HepG2 (cell line): Measurements from ENCODE around the gene TIMM17A. TPM values are rescaled to one million over a fixed set of nuclear protein-coding genes. Genes with fewer than 3 reads are reported as not detected.
A peak's percentile ranks its signal among the peaks of the same experiment; 100 is the strongest.

Experiments
- GATAD2A ChIP-seq: IDR thresholded peaks from 2 replicates; pipeline ENCODE4 v1.6.1; 2016
- GFI1 ChIP-seq: sonication (generic); formaldehyde crosslinking; IDR thresholded peaks from 2 replicates; pipeline ENCODE4 v1.5.0; 2020; ENCODE audit warnings: missing genetic modification reagents, mild to moderate bottlenecking, borderline replicate concordance
- NR2F6 ChIP-seq, 2 experiments: IDR thresholded peaks; 2 replicates each; pipeline ENCODE4 v1.6.1; 2016; ENCODE audit warnings: antibody characterized with exemption in 1 of 2, mild to moderate bottlenecking in 1 of 2
- PHF20 ChIP-seq: sonication (generic); formaldehyde crosslinking; IDR thresholded peaks from 2 replicates; pipeline ENCODE4 v1.5.0; 2020; ENCODE audit warnings: mild to moderate bottlenecking, missing genetic modification reagents
- PHF8 ChIP-seq: sonication (generic); formaldehyde crosslinking; IDR thresholded peaks from 2 replicates; pipeline ENCODE4 v1.5.0; 2020; ENCODE audit warnings: missing genetic modification reagents
- TBX2 ChIP-seq: sonication (generic); formaldehyde crosslinking; IDR thresholded peaks from 2 replicates; pipeline ENCODE4 v1.5.0; 2020; ENCODE audit warnings: missing genetic modification reagents, mild to moderate bottlenecking, borderline replicate concordance
- TEAD3 ChIP-seq: optimal IDR thresholded peaks from 2 replicates; pipeline ENCODE3; 2016; ENCODE audit warnings: borderline replicate concordance
- XRCC5 ChIP-seq: fragments of 200-400 bp; formaldehyde crosslinking; optimal IDR thresholded peaks from 2 replicates; pipeline ENCODE3; 2017; ENCODE audit warnings: mild to moderate bottlenecking, low read length
- ZFX ChIP-seq: sonication (generic); formaldehyde crosslinking; IDR thresholded peaks from 2 replicates; pipeline ENCODE4 v1.4.0; 2020; ENCODE audit warnings: mild to moderate bottlenecking, low read depth, missing genetic modification reagents, moderate library complexity
- ZFY ChIP-seq: sonication (generic); formaldehyde crosslinking; IDR thresholded peaks from 2 replicates; pipeline ENCODE4 v1.4.0; 2020; ENCODE audit warnings: missing genetic modification reagents
- ZNF615 ChIP-seq: sonication (generic); formaldehyde crosslinking; IDR thresholded peaks from 2 replicates; pipeline ENCODE4 v1.5.0; 2020; ENCODE audit warnings: mild to moderate bottlenecking, missing genetic modification reagents, borderline replicate concordance
- ZNF619 ChIP-seq: sonication (generic); formaldehyde crosslinking; IDR thresholded peaks from 2 replicates; pipeline ENCODE4 v1.4.0; 2020; ENCODE audit warnings: mild to moderate bottlenecking, missing genetic modification reagents
- ZNF788 ChIP-seq: sonication (generic); formaldehyde crosslinking; IDR thresholded peaks from 2 replicates; pipeline ENCODE4 v1.5.0; 2020; ENCODE audit warnings: mild to moderate bottlenecking, missing genetic modification reagents, borderline replicate concordance
- polyA plus RNA-seq, 8 experiments: library from polyadenylated mRNA; depleted of rRNA in 3 of 8; stranded (reverse) in 7 of 8; unstranded in 1 of 8; fragments of >200 nt; fragmentation: Illumina TruSeq in 4 of 8; extraction: Trizol in 4 of 8; gene quantifications; 2 replicates each; pipeline versions ENCODE4 v1.2.1 to v1.2.3, GENCODE V29; 2011 to 2016; ENCODE audit warnings: low read depth in 4 of 8, missing spikeins in 1 of 8, mixed read lengths in 1 of 8; ENCODE audit not compliant: insufficient read depth in 1 of 8
- total RNA-seq, 5 experiments: library from RNA; depleted of rRNA; stranded (reverse); fragments of >200 nt; fragmentation: Illumina TruSeq; extraction: Trizol; gene quantifications; 2 replicates each; pipeline ENCODE4 v1.2.3, GENCODE V29; 2016; ENCODE audit warnings: low read depth in 1 of 5
- TF ChIP-seq, protein P1 (sequence below): sonication (generic); formaldehyde crosslinking; IDR thresholded peaks from 2 replicates; pipeline ENCODE4 v1.4.0; 2020; ENCODE audit warnings: mild to moderate bottlenecking, missing genetic modification reagents
- TF ChIP-seq, protein P2 (sequence below): sonication (generic); formaldehyde crosslinking; IDR thresholded peaks from 2 replicates; pipeline ENCODE4 v1.5.0; 2020; ENCODE audit warnings: missing genetic modification reagents
- TF ChIP-seq, protein P3 (sequence below): sonication (generic); formaldehyde crosslinking; IDR thresholded peaks from 2 replicates; pipeline ENCODE4 v1.5.0; 2020; ENCODE audit warnings: mild to moderate bottlenecking, missing genetic modification reagents, borderline replicate concordance
- TF ChIP-seq, protein P4 (sequence below): IDR thresholded peaks from 2 replicates; pipeline ENCODE4 v1.6.1; 2016; ENCODE audit warnings: missing compliant biosample characterization, missing genetic modification reagents, borderline replicate concordance

Gene TIMM17A
- total and polyA plus RNA-seq, 2 of the 13 experiments (the other 11 are each of a cell fraction or from before 2014, with no cell fraction given), result 50.8 to 97.8 TPM

DNA sequence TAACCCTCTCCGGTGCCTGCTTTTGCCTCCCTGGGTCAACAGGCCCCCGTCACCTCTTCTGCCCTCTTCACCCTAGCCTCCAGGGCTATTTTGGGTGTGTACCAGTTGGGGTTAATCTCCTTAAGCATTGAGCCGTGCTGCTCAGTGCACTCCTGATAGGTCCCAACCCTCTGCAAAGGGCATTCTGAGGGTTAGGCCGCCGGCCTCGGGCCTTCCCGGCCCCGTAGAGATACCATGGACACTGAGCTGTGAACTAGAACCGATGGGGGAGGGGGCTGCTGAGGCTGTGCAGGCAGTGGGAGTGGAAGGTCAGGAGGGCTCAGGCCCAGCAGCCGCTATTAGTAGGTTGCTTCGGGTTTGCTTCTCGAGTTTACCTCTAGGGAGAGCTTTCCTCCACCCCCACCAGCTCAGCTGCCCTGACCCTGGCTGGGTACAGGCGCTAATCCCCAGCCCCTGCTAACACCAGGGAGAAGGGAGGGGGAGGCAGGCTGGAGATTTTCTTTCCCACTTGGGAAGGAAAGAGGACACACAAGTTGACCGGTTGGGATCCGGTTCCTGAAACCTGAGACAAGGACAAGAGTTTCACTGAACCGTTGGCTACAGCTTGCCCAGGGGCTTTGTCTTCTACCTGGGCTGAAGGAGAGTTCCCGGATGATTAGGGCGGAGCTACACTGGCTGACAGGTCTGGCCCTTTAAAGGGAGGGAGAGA is 13.7 kb upstream of the TIMM17A start (continued):
- TF ChIP-seq, protein P1, sequence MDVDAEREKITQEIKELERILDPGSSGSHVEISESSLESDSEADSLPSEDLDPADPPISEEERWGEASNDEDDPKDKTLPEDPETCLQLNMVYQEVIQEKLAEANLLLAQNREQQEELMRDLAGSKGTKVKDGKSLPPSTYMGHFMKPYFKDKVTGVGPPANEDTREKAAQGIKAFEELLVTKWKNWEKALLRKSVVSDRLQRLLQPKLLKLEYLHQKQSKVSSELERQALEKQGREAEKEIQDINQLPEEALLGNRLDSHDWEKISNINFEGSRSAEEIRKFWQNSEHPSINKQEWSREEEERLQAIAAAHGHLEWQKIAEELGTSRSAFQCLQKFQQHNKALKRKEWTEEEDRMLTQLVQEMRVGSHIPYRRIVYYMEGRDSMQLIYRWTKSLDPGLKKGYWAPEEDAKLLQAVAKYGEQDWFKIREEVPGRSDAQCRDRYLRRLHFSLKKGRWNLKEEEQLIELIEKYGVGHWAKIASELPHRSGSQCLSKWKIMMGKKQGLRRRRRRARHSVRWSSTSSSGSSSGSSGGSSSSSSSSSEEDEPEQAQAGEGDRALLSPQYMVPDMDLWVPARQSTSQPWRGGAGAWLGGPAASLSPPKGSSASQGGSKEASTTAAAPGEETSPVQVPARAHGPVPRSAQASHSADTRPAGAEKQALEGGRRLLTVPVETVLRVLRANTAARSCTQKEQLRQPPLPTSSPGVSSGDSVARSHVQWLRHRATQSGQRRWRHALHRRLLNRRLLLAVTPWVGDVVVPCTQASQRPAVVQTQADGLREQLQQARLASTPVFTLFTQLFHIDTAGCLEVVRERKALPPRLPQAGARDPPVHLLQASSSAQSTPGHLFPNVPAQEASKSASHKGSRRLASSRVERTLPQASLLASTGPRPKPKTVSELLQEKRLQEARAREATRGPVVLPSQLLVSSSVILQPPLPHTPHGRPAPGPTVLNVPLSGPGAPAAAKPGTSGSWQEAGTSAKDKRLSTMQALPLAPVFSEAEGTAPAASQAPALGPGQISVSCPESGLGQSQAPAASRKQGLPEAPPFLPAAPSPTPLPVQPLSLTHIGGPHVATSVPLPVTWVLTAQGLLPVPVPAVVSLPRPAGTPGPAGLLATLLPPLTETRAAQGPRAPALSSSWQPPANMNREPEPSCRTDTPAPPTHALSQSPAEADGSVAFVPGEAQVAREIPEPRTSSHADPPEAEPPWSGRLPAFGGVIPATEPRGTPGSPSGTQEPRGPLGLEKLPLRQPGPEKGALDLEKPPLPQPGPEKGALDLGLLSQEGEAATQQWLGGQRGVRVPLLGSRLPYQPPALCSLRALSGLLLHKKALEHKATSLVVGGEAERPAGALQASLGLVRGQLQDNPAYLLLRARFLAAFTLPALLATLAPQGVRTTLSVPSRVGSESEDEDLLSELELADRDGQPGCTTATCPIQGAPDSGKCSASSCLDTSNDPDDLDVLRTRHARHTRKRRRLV, result no peak
- TF ChIP-seq ZNF615 (CRISPR knock-in tag) (peak; percentile 70; the same call in 1 of the 2 replicates), PHF8 (CRISPR knock-in tag) (peak; percentile 68), TEAD3 (peak; percentile 25), PHF20 (peak; percentile 37; the same call in 1 of the 2 replicates), XRCC5 (peak; percentile 44), ZFX (CRISPR knock-in tag) (peak; percentile 84), GATAD2A (peak; percentile 39; the same call in 1 of the 2 replicates), ZFY (CRISPR knock-in tag) (peak; percentile 58; the same call in 1 of the 2 replicates), NR2F6 (IDR thresholded peaks at IDR 0.05) (no peak), NR2F6 (CRISPR knock-in tag; IDR thresholded peaks at IDR 0.05) (peak; percentile 25; the same call in 1 of the 2 replicates), GFI1 (CRISPR knock-in tag) (peak; percentile 68; the same call in 1 of the 2 replicates), TBX2 (0 out of 2 replicates have a peak, but pooled peaks have one; percentile 15), ZNF788 (CRISPR knock-in tag) (no peak; the same call in 1 of the 2 replicates), ZNF619 (CRISPR knock-in tag) (0 out of 2 replicates have a peak, but pooled peaks have one; percentile 33)
- TF ChIP-seq, protein P2, sequence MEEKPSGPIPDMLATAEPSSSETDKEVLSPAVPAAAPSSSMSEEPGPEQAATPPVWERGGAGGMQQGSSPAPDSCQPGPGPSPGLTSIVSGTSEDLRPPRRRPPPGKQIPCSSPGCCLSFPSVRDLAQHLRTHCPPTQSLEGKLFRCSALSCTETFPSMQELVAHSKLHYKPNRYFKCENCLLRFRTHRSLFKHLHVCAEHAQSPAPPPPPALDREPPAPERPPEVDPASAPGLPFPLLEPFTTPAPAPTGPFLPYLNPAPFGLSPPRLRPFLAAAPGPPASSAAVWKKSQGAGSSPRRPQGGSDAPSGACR (CRISPR knock-in tag), result no peak
- TF ChIP-seq, protein P3, sequence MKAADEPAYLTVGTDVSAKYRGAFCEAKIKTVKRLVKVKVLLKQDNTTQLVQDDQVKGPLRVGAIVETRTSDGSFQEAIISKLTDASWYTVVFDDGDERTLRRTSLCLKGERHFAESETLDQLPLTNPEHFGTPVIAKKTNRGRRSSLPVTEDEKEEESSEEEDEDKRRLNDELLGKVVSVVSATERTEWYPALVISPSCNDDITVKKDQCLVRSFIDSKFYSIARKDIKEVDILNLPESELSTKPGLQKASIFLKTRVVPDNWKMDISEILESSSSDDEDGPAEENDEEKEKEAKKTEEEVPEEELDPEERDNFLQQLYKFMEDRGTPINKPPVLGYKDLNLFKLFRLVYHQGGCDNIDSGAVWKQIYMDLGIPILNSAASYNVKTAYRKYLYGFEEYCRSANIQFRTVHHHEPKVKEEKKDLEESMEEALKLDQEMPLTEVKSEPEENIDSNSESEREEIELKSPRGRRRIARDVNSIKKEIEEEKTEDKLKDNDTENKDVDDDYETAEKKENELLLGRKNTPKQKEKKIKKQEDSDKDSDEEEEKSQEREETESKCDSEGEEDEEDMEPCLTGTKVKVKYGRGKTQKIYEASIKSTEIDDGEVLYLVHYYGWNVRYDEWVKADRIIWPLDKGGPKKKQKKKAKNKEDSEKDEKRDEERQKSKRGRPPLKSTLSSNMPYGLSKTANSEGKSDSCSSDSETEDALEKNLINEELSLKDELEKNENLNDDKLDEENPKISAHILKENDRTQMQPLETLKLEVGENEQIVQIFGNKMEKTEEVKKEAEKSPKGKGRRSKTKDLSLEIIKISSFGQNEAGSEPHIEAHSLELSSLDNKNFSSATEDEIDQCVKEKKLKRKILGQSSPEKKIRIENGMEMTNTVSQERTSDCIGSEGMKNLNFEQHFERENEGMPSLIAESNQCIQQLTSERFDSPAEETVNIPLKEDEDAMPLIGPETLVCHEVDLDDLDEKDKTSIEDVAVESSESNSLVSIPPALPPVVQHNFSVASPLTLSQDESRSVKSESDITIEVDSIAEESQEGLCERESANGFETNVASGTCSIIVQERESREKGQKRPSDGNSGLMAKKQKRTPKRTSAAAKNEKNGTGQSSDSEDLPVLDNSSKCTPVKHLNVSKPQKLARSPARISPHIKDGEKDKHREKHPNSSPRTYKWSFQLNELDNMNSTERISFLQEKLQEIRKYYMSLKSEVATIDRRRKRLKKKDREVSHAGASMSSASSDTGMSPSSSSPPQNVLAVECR (CRISPR knock-in tag), result peak; percentile 58; the same call in 1 of the 2 replicates
- TF ChIP-seq, protein P4, sequence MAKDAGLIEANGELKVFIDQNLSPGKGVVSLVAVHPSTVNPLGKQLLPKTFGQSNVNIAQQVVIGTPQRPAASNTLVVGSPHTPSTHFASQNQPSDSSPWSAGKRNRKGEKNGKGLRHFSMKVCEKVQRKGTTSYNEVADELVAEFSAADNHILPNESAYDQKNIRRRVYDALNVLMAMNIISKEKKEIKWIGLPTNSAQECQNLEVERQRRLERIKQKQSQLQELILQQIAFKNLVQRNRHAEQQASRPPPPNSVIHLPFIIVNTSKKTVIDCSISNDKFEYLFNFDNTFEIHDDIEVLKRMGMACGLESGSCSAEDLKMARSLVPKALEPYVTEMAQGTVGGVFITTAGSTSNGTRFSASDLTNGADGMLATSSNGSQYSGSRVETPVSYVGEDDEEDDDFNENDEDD, result peak; percentile 12; the same call in 1 of the 2 replicates
